Cerebellar nuclear complex (tissue), 1 donor: Measurements from ENCODE around the gene GLTP.

Source experiments
- DNase-seq, 2 experiments: peaks; one replicate each; lab custom pipeline; 2025; lab: John Stamatoyannopoulos, UW

Gene GLTP

GRCh38 chr12:109820816-109821381, 59.4 kb downstream of the GLTP start:
- DNase-seq, result peak; percentile 63 to 84

GRCh38 chr12:109818905-109819500, 61.3 kb downstream of the GLTP start:
- DNase-seq, result no peak

GRCh38 chr12:109818253-109818652, 62.1 kb downstream of the GLTP start:
- no peak for DNase-seq

GRCh38 chr12:109817627-109818231, 62.6 kb downstream of the GLTP start:
- no peak for DNase-seq

GRCh38 chr12:109816870-109817269, 63.5 kb downstream of the GLTP start:
- no peak for DNase-seq

- no peak for DNase-seq
Observed at GRCh38 chr12:109815757-109816617, 64.4 kb downstream of the GLTP start.

- no peak for DNase-seq
Observed at GRCh38 chr12:109815225-109815624, 65.1 kb downstream of the GLTP start.

GRCh38 chr12:109814600-109815150, 65.7 kb downstream of the GLTP start:
- DNase-seq, result no peak

- no peak for DNase-seq
Observed at GRCh38 chr12:109813810-109814416, 66.4 kb downstream of the GLTP start.

- no peak for DNase-seq
Observed at GRCh38 chr12:109811624-109811995, 68.7 kb downstream of the GLTP start.

- DNase-seq, result no peak
Observed at GRCh38 chr12:109810954-109811623, 69.3 kb downstream of the GLTP start.

GRCh38 chr12:109808876-109809646, 71.3 kb downstream of the GLTP start:
- no peak for DNase-seq

- no peak for DNase-seq
Observed at GRCh38 chr12:109807954-109808643, 72.2 kb downstream of the GLTP start.

GRCh38 chr12:109804820-109805761, 75.2 kb downstream of the GLTP start:
- peak in 1 of 2 experiments; percentile 24 for DNase-seq

GRCh38 chr12:109803678-109804077, 76.7 kb downstream of the GLTP start:
- DNase-seq, result no peak

- no peak for DNase-seq
Observed at GRCh38 chr12:109802828-109803227, 77.5 kb downstream of the GLTP start.
